Measurements from ENCODE around the gene PRELID1. TPM values are rescaled to one million over a fixed set of nuclear protein-coding genes. Genes with fewer than 3 reads are reported as not detected.

Gene PRELID1
- total RNA-seq, 1 experiment from 2014 or later = 275 TPM

DNA sequence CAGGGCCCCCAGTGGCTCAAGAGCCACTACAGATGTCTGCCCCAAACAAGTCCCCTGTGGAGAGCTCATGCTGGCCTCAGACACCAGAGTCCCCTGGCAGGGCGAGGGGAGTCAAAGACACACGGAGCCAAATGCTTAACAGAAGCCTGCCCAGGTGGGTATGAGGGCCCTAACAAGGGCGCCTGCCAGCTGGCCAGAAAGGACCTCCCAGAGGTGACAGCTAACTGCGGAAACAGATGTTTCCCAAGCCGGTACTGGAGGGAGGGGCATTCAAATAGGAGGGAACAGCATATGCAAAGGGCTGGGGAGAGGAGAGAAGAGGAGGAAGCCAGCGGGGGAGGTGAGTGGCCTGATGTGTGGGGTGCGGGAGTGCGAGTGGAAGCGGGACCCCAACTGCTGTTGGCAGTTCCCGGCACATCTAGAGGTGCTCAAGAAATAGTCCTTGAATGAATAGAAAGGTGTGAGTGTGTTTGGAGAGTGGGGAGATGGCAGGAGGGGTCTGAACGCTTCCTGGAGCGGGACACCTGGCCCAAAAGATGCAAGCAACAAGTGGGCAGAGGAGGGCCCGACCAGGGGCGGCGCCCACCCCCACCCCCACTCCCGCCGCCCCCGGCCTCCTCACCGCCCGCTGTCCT is 7.3 kb downstream of the PRELID1 start:
- CTCF ChIA-PET = interaction anchor here (1.0 to 2.0 kb wide), 5 partner anchors 8 to 79 kb away, joined by 4 to 8 read pairs (median 5); no protein-coding TSS in a partner anchor
- POLR2A ChIA-PET = no interaction called here
- ATAC-seq = no peak
- in situ Hi-C loops (cut with HindIII; ENCODE audit: low pct_unique_long_range_greater_than_20kb, low sequenced_read_pairs) (no loop called here), intact Hi-C loops (cut with micrococcal nuclease; ENCODE audit: unreplicated experiment) (loop anchor here (10.0 kb wide), 1 partner anchor 144 kb away; no protein-coding TSS in a partner anchor)
- H3K4me1 ChIP-seq (ENCODE audit: control insufficient read depth, insufficient read depth, low read length) = peaks cover 14% of the 10 kb centered on the region
- no peaks in the 10 kb centered on the region for H3K9me3 ChIP-seq (ENCODE audit: control insufficient read depth, insufficient read depth, low read depth, low read length)
- BruUV-seq (replicated peaks) = no TSS peak
- no peak for DNase-seq (ENCODE audit: low read depth, low spot score)
- H3K4me3 ChIP-seq (ENCODE audit: low read depth in 2 of 2, low read length in 2 of 2) = peak overlapping the region; percentile 39 to 58
- H3K27me3 ChIP-seq (ENCODE audit: control insufficient read depth, insufficient read depth, low read length) = no peaks in the 10 kb centered on the region
- TF ChIP-seq, protein P1, sequence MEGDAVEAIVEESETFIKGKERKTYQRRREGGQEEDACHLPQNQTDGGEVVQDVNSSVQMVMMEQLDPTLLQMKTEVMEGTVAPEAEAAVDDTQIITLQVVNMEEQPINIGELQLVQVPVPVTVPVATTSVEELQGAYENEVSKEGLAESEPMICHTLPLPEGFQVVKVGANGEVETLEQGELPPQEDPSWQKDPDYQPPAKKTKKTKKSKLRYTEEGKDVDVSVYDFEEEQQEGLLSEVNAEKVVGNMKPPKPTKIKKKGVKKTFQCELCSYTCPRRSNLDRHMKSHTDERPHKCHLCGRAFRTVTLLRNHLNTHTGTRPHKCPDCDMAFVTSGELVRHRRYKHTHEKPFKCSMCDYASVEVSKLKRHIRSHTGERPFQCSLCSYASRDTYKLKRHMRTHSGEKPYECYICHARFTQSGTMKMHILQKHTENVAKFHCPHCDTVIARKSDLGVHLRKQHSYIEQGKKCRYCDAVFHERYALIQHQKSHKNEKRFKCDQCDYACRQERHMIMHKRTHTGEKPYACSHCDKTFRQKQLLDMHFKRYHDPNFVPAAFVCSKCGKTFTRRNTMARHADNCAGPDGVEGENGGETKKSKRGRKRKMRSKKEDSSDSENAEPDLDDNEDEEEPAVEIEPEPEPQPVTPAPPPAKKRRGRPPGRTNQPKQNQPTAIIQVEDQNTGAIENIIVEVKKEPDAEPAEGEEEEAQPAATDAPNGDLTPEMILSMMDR (IDR thresholded peaks at IDR 0.05) = no peak
- TF ChIP-seq, protein P2, sequence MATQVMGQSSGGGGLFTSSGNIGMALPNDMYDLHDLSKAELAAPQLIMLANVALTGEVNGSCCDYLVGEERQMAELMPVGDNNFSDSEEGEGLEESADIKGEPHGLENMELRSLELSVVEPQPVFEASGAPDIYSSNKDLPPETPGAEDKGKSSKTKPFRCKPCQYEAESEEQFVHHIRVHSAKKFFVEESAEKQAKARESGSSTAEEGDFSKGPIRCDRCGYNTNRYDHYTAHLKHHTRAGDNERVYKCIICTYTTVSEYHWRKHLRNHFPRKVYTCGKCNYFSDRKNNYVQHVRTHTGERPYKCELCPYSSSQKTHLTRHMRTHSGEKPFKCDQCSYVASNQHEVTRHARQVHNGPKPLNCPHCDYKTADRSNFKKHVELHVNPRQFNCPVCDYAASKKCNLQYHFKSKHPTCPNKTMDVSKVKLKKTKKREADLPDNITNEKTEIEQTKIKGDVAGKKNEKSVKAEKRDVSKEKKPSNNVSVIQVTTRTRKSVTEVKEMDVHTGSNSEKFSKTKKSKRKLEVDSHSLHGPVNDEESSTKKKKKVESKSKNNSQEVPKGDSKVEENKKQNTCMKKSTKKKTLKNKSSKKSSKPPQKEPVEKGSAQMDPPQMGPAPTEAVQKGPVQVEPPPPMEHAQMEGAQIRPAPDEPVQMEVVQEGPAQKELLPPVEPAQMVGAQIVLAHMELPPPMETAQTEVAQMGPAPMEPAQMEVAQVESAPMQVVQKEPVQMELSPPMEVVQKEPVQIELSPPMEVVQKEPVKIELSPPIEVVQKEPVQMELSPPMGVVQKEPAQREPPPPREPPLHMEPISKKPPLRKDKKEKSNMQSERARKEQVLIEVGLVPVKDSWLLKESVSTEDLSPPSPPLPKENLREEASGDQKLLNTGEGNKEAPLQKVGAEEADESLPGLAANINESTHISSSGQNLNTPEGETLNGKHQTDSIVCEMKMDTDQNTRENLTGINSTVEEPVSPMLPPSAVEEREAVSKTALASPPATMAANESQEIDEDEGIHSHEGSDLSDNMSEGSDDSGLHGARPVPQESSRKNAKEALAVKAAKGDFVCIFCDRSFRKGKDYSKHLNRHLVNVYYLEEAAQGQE (IDR thresholded peaks at IDR 0.05; ENCODE audit: insufficient read depth in 1 of 2, low read depth in 2 of 2, low read length in 1 of 2) = no peak
- no peak for TF ChIP-seq TCF7L2 (IDR thresholded peaks at IDR 0.05; ENCODE audit: low read depth, low read length)
- no peak for TF ChIP-seq POLR2AphosphoS5 (IDR thresholded peaks at IDR 0.05; ENCODE audit: low read depth, low read length)
- no peak for TF ChIP-seq SIN3A (IDR thresholded peaks at IDR 0.05; ENCODE audit: borderline replicate concordance, insufficient read depth, low read depth, low read length)
- H3K36me3 ChIP-seq (ENCODE audit: control insufficient read depth, insufficient read depth, low read length) = no peaks in the 10 kb centered on the region; the same call in none of the 2 replicates
- no peak overlapping the region; the same call in 1 of the 2 replicates for H3K27ac ChIP-seq (ENCODE audit: low read length)

DNA sequence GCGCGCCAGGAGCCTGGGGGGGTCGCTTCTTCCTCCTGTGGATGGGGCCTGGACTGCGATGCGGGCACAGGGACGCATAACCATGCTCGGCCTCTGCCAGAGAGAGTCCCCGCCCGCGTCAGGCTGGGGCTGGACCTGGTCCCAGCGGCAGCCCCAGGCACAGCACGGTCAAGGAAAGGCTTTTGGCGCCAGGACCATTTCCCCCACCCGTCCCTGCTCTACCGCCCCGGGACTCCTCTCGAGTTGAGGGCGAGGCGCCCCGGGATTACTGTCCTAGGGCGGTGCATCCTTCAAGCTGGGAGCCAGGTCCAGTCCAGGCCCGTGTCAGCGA is 7.8 kb downstream of the PRELID1 start:
- no peak for DNase-seq (ENCODE audit: low read depth, low spot score)
- TF ChIP-seq, protein P1 (IDR thresholded peaks at IDR 0.05) = no peak
- no peak for TF ChIP-seq SIN3A (IDR thresholded peaks at IDR 0.05; ENCODE audit: borderline replicate concordance, insufficient read depth, low read depth, low read length)
- POLR2A ChIA-PET = no interaction called here
- intact Hi-C loops (cut with micrococcal nuclease; ENCODE audit: unreplicated experiment) = loop anchor here (10.0 kb wide), 1 partner anchor 143 kb away; no protein-coding TSS in a partner anchor
- in situ Hi-C loops (cut with HindIII; ENCODE audit: low pct_unique_long_range_greater_than_20kb, low sequenced_read_pairs) = no loop called here
- no peaks in the 10 kb centered on the region for H3K9me3 ChIP-seq (ENCODE audit: control insufficient read depth, insufficient read depth, low read depth, low read length)
- no peaks in the 10 kb centered on the region; the same call in none of the 2 replicates for H3K36me3 ChIP-seq (ENCODE audit: control insufficient read depth, insufficient read depth, low read length)
- H3K4me1 ChIP-seq (ENCODE audit: control insufficient read depth, insufficient read depth, low read length) = peaks cover 12% of the 10 kb centered on the region
- no TSS peak for BruUV-seq (replicated peaks)
- CTCF ChIA-PET = interaction anchor here (1.6 kb wide), 1 partner anchor 79 kb away, joined by 5 read pairs; no protein-coding TSS in a partner anchor
- H3K27ac ChIP-seq (ENCODE audit: low read length) = no peak overlapping the region; the same call in 1 of the 2 replicates
- ATAC-seq = peak; percentile 30
- H3K4me3 ChIP-seq (ENCODE audit: low read depth in 2 of 2, low read length in 2 of 2) = peak overlapping the region; percentile 39 to 58
- H3K27me3 ChIP-seq (ENCODE audit: control insufficient read depth, insufficient read depth, low read length) = no peaks in the 10 kb centered on the region

Data from Panc1 (cell line).